GM19397 (cell line): Measurements from ENCODE around the gene TULP4.

Experiments used
- ATAC-seq: cut with Tn5 transposase; IDR thresholded peaks from one replicate; pipeline ENCODE4 v1.9.1; 2021; ENCODE audit warnings: mild to moderate bottlenecking, moderate library complexity; ENCODE audit not compliant: unreplicated experiment

Gene TULP4, protein sequence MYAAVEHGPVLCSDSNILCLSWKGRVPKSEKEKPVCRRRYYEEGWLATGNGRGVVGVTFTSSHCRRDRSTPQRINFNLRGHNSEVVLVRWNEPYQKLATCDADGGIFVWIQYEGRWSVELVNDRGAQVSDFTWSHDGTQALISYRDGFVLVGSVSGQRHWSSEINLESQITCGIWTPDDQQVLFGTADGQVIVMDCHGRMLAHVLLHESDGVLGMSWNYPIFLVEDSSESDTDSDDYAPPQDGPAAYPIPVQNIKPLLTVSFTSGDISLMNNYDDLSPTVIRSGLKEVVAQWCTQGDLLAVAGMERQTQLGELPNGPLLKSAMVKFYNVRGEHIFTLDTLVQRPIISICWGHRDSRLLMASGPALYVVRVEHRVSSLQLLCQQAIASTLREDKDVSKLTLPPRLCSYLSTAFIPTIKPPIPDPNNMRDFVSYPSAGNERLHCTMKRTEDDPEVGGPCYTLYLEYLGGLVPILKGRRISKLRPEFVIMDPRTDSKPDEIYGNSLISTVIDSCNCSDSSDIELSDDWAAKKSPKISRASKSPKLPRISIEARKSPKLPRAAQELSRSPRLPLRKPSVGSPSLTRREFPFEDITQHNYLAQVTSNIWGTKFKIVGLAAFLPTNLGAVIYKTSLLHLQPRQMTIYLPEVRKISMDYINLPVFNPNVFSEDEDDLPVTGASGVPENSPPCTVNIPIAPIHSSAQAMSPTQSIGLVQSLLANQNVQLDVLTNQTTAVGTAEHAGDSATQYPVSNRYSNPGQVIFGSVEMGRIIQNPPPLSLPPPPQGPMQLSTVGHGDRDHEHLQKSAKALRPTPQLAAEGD (N-terminal part only)

DNA sequence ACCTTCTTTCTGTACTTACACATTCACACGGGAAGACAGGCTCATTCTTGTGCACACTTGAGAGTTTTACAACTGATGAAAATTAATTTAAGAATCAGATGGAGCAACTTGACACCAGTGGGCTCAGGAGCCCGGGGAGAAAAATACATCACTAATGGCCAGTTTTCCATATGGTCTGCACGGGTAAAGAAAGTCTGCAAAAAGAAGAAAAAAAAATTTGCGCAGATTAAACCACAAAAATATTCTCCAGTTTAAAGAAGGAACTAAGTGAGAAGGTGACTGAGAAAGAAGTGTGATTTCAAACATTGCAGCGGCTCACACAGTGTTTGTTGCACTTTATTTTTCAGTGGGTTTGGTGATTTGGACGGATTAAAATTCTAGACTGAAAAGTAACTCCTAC, at the start of gene TULP4:
TSS of gene TULP4 (plus strand) at position 301 of the 400 bp plus-strand sequence. CDS start 1,552 bp downstream, outside the sequence.
- no peak for ATAC-seq

DNA sequence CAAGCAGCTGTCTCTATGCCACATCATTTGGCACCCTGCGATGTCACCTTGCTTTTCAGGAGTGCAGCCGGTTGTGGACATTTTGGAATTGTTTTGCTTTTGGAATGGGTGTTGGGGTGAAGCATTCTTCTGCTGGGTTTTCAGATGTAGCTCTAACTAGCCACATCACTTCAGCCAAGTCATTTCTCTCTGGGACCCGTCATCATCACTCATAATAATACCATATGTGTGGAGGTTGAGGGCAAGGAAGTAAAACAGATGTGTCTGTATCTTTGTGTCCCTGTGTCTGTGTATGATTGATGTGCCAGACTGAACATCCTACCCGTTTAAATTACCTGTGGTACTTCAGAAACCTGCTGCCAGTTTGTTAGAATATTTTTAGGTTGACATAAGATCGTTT, 49.5 kb upstream of the TULP4 start:
- ATAC-seq = no peak

DNA sequence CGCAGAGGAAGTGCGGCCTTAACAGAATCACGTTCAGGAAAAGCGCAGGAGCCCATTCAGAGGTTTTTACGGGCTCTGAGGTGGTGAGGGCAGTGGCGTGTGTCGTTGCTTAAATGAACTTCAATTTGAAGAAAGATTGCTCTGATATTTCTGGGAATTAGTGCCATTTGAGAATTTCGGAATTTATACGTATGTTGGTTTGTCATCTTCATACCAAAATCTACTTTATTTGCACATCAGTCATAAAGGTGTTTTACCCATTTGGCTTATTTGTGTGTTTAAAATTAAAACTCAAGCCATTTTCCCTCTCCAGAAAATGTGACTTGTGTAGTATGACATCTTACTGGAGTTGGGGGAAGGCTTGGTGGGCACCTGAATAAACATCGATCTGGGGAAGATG, 48.1 kb upstream of the TULP4 start:
- no peak for ATAC-seq

DNA sequence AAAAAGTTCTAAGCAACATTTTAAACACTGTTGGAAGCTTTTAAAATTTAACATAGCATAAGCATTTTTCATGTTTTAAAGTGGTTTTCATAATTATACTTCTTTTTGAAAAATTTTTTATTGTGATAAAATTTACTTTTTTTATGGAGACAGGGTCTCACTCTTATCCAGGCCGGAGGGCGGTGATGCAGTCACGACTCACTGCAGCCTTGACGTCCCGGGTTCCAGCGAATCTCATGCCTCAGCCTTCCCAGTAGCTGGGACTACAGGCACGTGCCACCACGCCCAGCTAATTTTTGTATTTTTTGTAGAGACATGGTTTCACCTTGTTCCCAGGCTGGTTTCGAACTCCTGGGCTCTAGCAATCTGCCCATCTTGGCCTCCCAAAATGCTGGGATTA, 46.1 kb upstream of the TULP4 start:
- no peak for ATAC-seq

DNA sequence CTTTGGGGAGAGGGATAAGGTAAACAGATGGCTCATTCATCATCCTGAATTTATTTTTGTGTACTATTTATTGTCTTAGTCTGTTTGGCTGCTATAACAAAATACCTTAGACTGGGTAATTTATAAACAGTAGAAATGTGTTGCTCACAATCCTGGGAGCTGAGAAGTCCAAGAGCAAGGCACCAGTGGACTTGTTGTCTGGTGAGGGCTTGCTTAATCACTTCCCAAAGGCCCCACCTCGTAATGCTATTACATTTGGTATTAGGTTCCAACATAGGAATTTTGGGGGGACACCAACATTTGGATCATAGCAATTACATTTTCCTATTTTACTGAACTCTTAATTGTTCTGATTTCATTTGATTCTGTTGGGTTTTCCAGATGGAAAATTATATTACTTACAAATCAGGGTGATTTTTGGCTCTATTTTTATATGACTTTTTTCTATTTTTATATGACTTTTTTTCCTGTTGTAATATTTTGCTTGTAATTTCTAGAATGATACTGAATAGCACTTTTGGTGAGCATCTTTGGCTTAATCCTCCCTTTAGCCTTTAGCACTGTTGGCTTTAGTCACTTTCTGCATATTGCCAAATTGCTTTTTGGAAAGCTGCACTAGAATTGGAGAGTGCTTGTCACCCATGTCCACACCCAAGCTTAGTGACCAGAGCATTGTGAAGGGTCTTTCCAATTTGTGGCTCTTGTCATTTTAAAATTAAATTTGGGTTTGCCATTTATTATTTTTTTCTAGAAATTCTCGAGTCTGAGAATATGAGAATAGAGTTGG, 43.7 kb upstream of the TULP4 start:
- ATAC-seq = no peak

- no peak for ATAC-seq
Measured at GRCh38 chr6:158269657-158270056, 42.6 kb upstream of the TULP4 start.

- ATAC-seq = no peak
Measured at GRCh38 chr6:158270389-158271127, 41.7 kb upstream of the TULP4 start.

GRCh38 chr6:158272324-158272723, 39.9 kb upstream of the TULP4 start:
- ATAC-seq = no peak

DNA sequence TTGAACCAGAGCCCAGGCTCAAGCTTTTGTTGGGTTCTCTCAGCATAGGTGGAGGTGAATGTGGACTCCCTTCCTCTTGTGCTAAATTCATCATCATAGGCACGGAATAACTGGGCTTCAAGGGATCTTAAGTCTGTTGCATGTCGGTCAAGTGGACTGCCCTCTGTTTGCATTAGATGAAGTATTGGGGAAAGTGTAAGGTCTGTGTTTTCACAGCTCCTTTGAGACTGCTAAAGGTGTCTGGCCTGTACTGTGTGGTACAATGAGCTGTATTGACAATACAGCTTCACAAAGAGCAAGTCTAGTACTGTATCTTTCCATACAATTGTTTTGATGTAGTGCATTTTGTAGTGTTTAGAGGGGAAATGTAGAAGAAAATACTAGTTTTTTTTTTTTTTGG, 34.3 kb upstream of the TULP4 start:
- ATAC-seq = no peak

- no peak for ATAC-seq
Measured at GRCh38 chr6:158279615-158280014, 32.6 kb upstream of the TULP4 start.

- no peak for ATAC-seq
Measured at GRCh38 chr6:158283304-158283980, 28.8 kb upstream of the TULP4 start.

GRCh38 chr6:158284007-158284875, 28.0 kb upstream of the TULP4 start:
- ATAC-seq = no peak

DNA sequence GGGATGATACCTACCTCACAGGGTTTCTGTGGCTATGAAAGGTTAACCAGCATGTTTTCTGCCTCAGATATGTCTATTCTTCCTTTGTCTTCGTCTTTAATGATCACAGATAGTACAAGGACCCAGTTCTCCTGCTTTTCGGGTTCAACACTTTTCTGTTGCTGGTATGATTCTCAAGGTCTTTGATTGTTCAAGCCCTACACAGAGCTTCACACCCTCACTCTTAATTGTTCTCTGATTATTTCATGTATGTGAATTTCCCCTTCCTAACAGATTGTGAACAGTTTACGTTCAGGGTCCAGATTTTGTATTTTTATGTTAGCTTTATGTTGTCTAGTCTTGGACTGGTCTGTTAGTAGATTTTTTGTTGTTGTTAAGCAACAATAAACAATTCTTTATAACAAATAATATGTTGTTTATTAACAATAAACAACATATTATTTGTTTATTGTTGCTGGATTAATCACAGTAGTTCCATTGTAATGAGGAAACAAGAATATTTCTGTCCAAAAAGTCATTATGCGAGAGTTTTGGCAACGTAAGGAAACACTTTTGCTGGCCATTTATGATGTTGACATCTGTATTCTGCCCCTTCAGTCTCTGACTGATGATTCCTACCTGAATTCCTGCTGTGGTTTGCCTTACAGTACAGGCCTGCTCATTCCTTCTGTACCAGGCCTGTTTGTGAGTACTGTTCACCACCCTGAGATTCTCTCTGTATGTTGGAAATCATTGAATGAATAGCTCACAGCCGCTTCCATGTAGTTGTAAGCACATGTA, 27.2 kb upstream of the TULP4 start:
- no peak for ATAC-seq

DNA sequence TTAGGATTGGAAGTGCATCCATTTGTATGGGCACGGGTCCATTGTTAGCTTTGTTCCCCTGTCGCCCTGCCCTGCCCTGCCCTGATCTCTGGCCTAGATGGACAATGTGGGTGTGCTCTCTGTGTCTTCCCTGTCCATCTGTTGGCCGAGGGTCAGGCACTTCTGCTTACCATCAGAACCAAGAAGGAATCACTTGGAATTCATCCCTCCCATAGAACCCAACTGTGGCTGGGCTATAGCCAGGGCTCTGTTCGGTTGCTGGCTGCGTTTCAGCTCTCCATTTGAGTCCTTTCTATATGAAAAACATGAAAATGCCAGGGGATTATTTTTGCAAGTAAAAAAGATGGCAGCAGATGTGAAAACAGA, 26.6 kb upstream of the TULP4 start:
- ATAC-seq = no peak

GRCh38 chr6:158286413-158286812, 25.9 kb upstream of the TULP4 start:
- no peak for ATAC-seq

DNA sequence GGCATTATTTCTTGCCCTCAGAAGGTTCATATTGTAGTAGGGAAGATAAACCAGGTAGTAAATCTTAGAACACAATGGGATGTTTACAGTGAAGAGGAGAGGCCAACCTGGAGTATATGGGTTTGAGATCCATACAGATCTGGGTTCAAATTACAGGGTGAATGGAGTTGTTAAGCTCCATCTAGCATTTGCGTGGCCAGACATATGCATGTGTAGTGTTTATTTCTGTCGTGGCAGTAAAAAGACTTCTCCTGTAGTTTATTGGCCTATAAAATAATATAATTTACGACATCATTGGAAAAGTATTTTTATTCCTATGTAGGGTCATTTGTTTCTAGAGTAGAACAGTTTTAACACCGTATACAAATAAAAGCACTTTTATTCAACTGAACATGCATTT, 25.2 kb upstream of the TULP4 start:
- ATAC-seq = no peak

GRCh38 chr6:158290040-158290439, 22.2 kb upstream of the TULP4 start:
- peak; percentile 70 for ATAC-seq

GRCh38 chr6:158290659-158291058, 21.6 kb upstream of the TULP4 start:
- ATAC-seq = peak; percentile 59
